Kidney capillary endothelial cell (primary cell): Measurements from ENCODE around the gene SAA1.

ENCODE experiments used
- DNase-seq: peaks from one replicate; pipeline ENCODE4 v3.0.0-alpha.2; 2018; ENCODE audit warnings: low spot score

SAA1 gene

GRCh38 chr11:18310800-18311340 is 44.8 kb downstream of the SAA1 start:
- DNase-seq, result no peak

- no peak for DNase-seq
These were observed 45.9 kb downstream of the SAA1 start for GRCh38 chr11:18312012-18312411.

GRCh38 chr11:18312663-18313420 is 46.8 kb downstream of the SAA1 start:
- no peak for DNase-seq

GRCh38 chr11:18313965-18314763 is 48.1 kb downstream of the SAA1 start:
- no peak for DNase-seq

DNA sequence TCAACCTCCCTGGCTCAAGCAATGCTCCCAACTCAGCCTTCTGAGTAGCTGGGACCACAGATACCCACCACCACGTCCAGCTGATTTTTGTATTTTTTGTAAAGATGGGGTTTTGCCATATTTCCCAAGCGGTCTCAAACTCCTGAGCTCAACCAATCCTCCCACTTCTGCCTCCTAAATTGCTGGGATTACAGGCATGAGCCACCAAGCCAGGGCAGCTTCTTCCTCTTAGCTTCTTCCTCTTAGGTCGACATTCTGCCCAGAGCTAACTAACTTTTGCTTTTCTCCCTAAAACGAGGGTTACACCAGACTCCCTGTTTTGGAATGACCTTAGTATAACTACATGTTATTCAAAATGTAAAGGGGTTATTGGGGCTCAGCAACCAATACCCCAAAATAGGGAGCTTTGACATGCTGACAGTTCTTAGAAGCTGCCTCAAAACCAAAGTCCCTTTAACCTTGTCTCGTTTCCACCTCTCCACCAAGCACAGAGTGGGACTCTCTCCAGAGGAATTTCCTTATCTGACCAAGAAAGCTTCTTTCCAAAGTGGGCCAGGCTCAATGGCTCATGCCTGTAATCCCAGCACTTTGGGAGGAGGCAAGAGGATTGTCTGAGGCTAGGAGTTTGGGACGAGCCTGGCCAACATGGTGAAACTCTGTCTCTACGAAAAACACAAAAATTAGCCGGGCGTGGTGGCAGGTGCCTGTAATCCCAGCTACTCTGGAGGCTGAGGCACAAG is 48.9 kb downstream of the SAA1 start:
- no peak for DNase-seq

DNA sequence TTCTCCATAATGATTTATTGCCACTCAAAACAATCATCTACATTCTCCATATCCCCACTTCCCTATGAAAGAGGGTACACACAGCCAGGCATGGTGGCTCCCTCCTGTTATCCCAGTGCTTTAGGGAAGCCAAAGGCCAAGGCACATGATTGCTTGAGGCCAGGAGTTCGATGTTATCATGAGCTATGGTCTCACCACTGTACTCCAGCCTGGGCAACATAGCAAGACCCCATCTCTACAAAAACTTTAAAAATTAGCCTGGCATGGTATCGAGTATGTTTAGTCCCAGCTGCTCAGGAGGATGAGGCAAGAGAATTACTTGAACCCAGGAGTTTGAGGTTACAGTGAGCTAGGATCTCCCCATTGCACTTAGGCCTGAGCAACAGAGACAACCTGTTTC is 49.8 kb downstream of the SAA1 start:
- DNase-seq, result no peak

- DNase-seq, result no peak
These were observed 51.5 kb downstream of the SAA1 start for GRCh38 chr11:18317551-18317950.
